ENCODE results near the gene PDE11A.

DNA sequence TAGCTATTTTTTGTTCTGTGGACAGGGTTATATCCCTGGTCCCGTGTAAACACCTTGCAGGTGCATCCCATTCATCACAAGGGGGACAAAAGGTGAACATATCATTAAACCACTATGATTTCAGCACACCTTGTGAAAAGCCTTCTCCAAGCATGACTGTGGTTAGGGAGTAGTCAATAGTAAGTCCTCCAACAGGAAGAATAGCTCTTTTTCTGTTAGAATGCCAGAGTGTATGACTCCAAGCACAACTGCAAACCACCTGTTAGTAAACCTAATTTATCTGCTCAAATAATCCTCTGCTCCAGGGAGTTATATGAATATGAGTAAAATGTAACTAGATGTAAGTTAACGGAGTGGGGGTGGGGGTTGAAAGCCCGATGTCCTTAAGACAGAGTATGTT, 439.5 kb downstream of the PDE11A start:
- TF ChIP-seq, protein P1, sequence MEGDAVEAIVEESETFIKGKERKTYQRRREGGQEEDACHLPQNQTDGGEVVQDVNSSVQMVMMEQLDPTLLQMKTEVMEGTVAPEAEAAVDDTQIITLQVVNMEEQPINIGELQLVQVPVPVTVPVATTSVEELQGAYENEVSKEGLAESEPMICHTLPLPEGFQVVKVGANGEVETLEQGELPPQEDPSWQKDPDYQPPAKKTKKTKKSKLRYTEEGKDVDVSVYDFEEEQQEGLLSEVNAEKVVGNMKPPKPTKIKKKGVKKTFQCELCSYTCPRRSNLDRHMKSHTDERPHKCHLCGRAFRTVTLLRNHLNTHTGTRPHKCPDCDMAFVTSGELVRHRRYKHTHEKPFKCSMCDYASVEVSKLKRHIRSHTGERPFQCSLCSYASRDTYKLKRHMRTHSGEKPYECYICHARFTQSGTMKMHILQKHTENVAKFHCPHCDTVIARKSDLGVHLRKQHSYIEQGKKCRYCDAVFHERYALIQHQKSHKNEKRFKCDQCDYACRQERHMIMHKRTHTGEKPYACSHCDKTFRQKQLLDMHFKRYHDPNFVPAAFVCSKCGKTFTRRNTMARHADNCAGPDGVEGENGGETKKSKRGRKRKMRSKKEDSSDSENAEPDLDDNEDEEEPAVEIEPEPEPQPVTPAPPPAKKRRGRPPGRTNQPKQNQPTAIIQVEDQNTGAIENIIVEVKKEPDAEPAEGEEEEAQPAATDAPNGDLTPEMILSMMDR (IDR thresholded peaks at IDR 0.05) = no peak
- no peak for TF ChIP-seq POLR2A (IDR thresholded peaks at IDR 0.05)

All from lower leg skin (tissue), 3 donors.